Testis (tissue), 3 donors: Measurements from ENCODE around the gene CD300LG. TPM values are rescaled to one million over a fixed set of nuclear protein-coding genes. Genes with fewer than 3 reads are reported as not detected.

Experiments
- DNase-seq: peaks from one replicate; pipeline ENCODE4 v3.0.0-alpha.2; 2019
- H3K27ac ChIP-seq, 2 donors: fragments of 200-600 bp; sonication (generic); one replicate each; pipeline ENCODE4 v1.5.1; 2019
- H3K27me3 ChIP-seq: fragments of 200-600 bp; sonication (generic); one replicate; pipeline ENCODE4 v1.5.1; 2019
- H3K36me3 ChIP-seq: fragments of 200-600 bp; sonication (generic); one replicate; pipeline ENCODE4 v1.5.1; 2017; ENCODE audit warnings: low read depth; ENCODE audit errors: missing control alignments
- H3K4me1 ChIP-seq: fragments of 200-600 bp; sonication (generic); one replicate; pipeline ENCODE4 v1.5.1; 2019
- H3K4me3 ChIP-seq, 2 donors: fragments of 200-600 bp; sonication (generic); one replicate each; pipeline ENCODE4 v1.5.1; 2017 to 2019
- H3K9me3 ChIP-seq: fragments of 200-600 bp; sonication (generic); one replicate; pipeline ENCODE4 v1.5.1; 2017
- CTCF ChIP-seq, 3 experiments: fragments of 450-650 bp in 2 of 3; fragments of 200-600 bp in 1 of 3; sonication (generic) in 1 of 3; IDR thresholded peaks; one replicate each; pipeline ENCODE4 v1.5.1; 2016 to 2019; ENCODE audit warnings: antibody characterized with exemption in 3 of 3, mild to moderate bottlenecking in 2 of 3, moderate library complexity in 1 of 3
- POLR2A ChIP-seq: fragments of 450-650 bp; IDR thresholded peaks from one replicate; pipeline ENCODE4 v1.6.1; 2017; ENCODE audit warnings: antibody characterized with exemption, mild to moderate bottlenecking, moderate library complexity
- WGBS, 2 donors: methylation state at CpG; one replicate each; pipeline ENCODE4 v1.1.5; 2018; 5-methylcytosine and 5-hydroxymethylcytosine counted together
- intact Hi-C: fragments of 100-400 bp; cut with DNase I; formaldehyde crosslinking; loops from one replicate; pipeline ENCODE4 v1.15.1; 2023; ENCODE audit warnings: low total_unique reads
- polyA plus RNA-seq: library from polyadenylated mRNA; stranded (reverse); fragments of 350-450 nt; fragmentation: Illumina TruSeq; extraction: RNeasy Lipid Tissue Mini Kit (QIAGEN cat#74804); gene quantifications from one replicate; pipeline ENCODE4 v1.2.3, GENCODE V29; 2014; ENCODE audit warnings: low read depth, low replicate concordance; ENCODE audit not compliant: insufficient read depth
- total RNA-seq, 2 donors: library from RNA; depleted of rRNA; stranded (reverse); fragments of >200 nt; gene quantifications; one replicate each; pipeline ENCODE4 v1.2.3, GENCODE V29; 2016

The CD300LG gene
- total and polyA plus RNA-seq, 3 donors from 2014 or later: 48.4 to 53.9 (median 49.2) TPM

- 95 to 97% methylated on average over 9 of the region's 9 CpGs for WGBS, 2 donors
- Histone ChIP-seq H3K9me3 (no peaks in the 10 kb centered on the region), H3K36me3 (no peaks in the 10 kb centered on the region), H3K4me3 (no peak overlapping the region), H3K4me1 (no peaks in the 10 kb centered on the region), H3K27me3 (no peaks in the 10 kb centered on the region), H3K27ac (no peak overlapping the region)
- intact Hi-C loops: no loop called here
- DNase-seq: no peak
- TF ChIP-seq CTCF (IDR thresholded peaks at IDR 0.05) (no peak), POLR2A (no peak)
Measured at GRCh38 chr17:43827596-43827995, 19.4 kb upstream of the CD300LG start.

GRCh38 chr17:43829738-43830137 lies 17.2 kb upstream of the CD300LG start:
- TF ChIP-seq CTCF (IDR thresholded peaks at IDR 0.05) (no peak), POLR2A (no peak)
- H3K36me3 ChIP-seq: no peaks in the 10 kb centered on the region
- intact Hi-C loops: no loop called here
- DNase-seq: no peak
- H3K27me3 ChIP-seq: no peaks in the 10 kb centered on the region
- no peak overlapping the region for H3K4me3 ChIP-seq
- H3K9me3 ChIP-seq: no peaks in the 10 kb centered on the region
- H3K4me1 ChIP-seq: peaks cover 5% of the 10 kb centered on the region
- H3K27ac ChIP-seq: no peak overlapping the region
- whole genome bisulfite sequencing, 2 donors: 89 to 98% methylated on average over 3 to 14 of the region's 14 CpGs

- TF ChIP-seq CTCF (IDR thresholded peaks at IDR 0.05) (no peak), POLR2A (no peak)
- Histone ChIP-seq H3K36me3 (no peaks in the 10 kb centered on the region), H3K4me3 (no peak overlapping the region), H3K9me3 (no peaks in the 10 kb centered on the region), H3K27ac (no peak overlapping the region), H3K4me1 (peaks cover 5% of the 10 kb centered on the region), H3K27me3 (no peaks in the 10 kb centered on the region)
- intact Hi-C loops: no loop called here
- 91 to 93% methylated on average over 7 of the region's 7 CpGs for WGBS, 2 donors
- DNase-seq: no peak
Measured at GRCh38 chr17:43830510-43831140, 16.4 kb upstream of the CD300LG start.

GRCh38 chr17:43831633-43832032 lies 15.3 kb upstream of the CD300LG start:
- no peak for TF ChIP-seq POLR2A
- TF ChIP-seq CTCF (IDR thresholded peaks at IDR 0.05): no peak
- DNase-seq: no peak
- intact Hi-C loops: no loop called here
- Histone ChIP-seq H3K27me3 (no peaks in the 10 kb centered on the region), H3K27ac (no peak overlapping the region), H3K9me3 (no peaks in the 10 kb centered on the region), H3K36me3 (no peaks in the 10 kb centered on the region), H3K4me1 (peaks cover 5% of the 10 kb centered on the region), H3K4me3 (no peak overlapping the region)
- 61 to 72% methylated on average over 7 to 8 of the region's 8 CpGs for WGBS, 2 donors
